B cell (primary cell): Measurements from ENCODE around the gene TEKT5. TPM values are rescaled to one million over a fixed set of nuclear protein-coding genes. Genes with fewer than 3 reads are reported as not detected.

Experiments
- ATAC-seq: fragments of 200-7000 bp; cut with Tn5 transposase; one replicate; pipeline ENCODE4 v1.10.0; 2021; ENCODE audit warnings: low read depth, mild to moderate bottlenecking, moderate number of reproducible peaks, moderate library complexity
- CTCF ChIA-PET: fragments of 350-600 bp; sonication (Branson Sonifier 250); formaldehyde crosslinking; loops from one replicate; lab custom pipeline; 2021; ENCODE audit warnings: antibody characterized with exemption, inconsistent platforms; lab: Charles Lee
- POLR2A ChIA-PET: fragments of 350-600 bp; sonication (Branson Sonifier 250); formaldehyde crosslinking; loops from one replicate; lab custom pipeline; 2021; ENCODE audit warnings: antibody characterized with exemption; lab: Charles Lee
- DNase-seq: peaks from one replicate; pipeline ENCODE4 v3.0.0; 2013
- H2AFZ ChIP-seq: 2 replicates; pipeline ENCODE4 v1.6.1; 2012; ENCODE audit warnings: mild to moderate bottlenecking, low read depth, low read length; ENCODE audit not compliant: insufficient read depth, poor library complexity, severe bottlenecking
- H3K27ac ChIP-seq, 2 donors: 1 replicate in 1 of 2; 2 replicates in 1 of 2; pipeline ENCODE4 v1.5.1; 2012 to 2013; ENCODE audit warnings: low read length in 2 of 2, mild to moderate bottlenecking in 2 of 2, moderate library complexity in 1 of 2
- H3K27me3 ChIP-seq, 4 experiments: fragments of 200-600 bp in 1 of 4; sonication (generic) in 1 of 4; replicated peaks in 1 of 4; 1 replicate in 2 of 4; 2 replicates in 2 of 4; pipeline versions ENCODE4 v1.6.1 to v1.7.0; 2013 to 2016; ENCODE audit warnings: low read length in 3 of 4, mild to moderate bottlenecking in 2 of 4, mixed read lengths in 1 of 4, moderate library complexity in 1 of 4; ENCODE audit not compliant: insufficient read depth in 4 of 4, control insufficient read depth in 3 of 4; ENCODE audit errors: control extremely low read depth in 1 of 4
- H3K36me3 ChIP-seq, 2 experiments: replicated peaks in 1 of 2; 1 replicate in 1 of 2; 2 replicates in 1 of 2; pipeline versions ENCODE4 v1.6.1 to v1.7.1; 2013; ENCODE audit warnings: low read length in 1 of 2; ENCODE audit not compliant: insufficient read depth in 2 of 2, control insufficient read depth in 1 of 2; ENCODE audit errors: control extremely low read depth in 1 of 2, extremely low read depth in 1 of 2
- H3K4me1 ChIP-seq, 2 donors: fragments of 200-600 bp in 1 of 2; sonication (generic) in 1 of 2; 1 replicate in 1 of 2; 2 replicates in 1 of 2; pipeline versions ENCODE4 v1.5.1 to v1.6.1; 2013 to 2017; ENCODE audit warnings: low read length in 2 of 2; ENCODE audit not compliant: control insufficient read depth in 2 of 2, insufficient read depth in 2 of 2
- H3K4me2 ChIP-seq: replicated peaks from 2 replicates; pipeline ENCODE3; 2012; ENCODE audit warnings: mild to moderate bottlenecking, low read depth, low read length; ENCODE audit not compliant: poor library complexity, severe bottlenecking
- H3K4me3 ChIP-seq, 5 experiments: fragments of 200-600 bp in 1 of 5; sonication (generic) in 1 of 5; 1 replicate in 3 of 5; 2 replicates in 2 of 5; pipeline versions ENCODE4 v1.5.1 to v1.7.0; 2011 to 2016; ENCODE audit warnings: low read length in 4 of 5, mild to moderate bottlenecking in 4 of 5, low read depth in 2 of 5, control low read depth in 1 of 5, moderate library complexity in 1 of 5; ENCODE audit not compliant: insufficient read depth in 1 of 5; ENCODE audit errors: control extremely low read depth in 1 of 5, extremely low read depth in 1 of 5
- H3K79me2 ChIP-seq: fragments of 200-600 bp; sonication (generic); one replicate; pipeline ENCODE4 v1.6.0; 2016; ENCODE audit warnings: low read length; ENCODE audit not compliant: control insufficient read depth, insufficient read depth
- H3K9ac ChIP-seq: fragments of 200-600 bp; sonication (generic); 2 replicates; pipeline ENCODE4 v1.6.1; 2017; ENCODE audit warnings: mild to moderate bottlenecking, low read length, moderate library complexity
- H3K9me3 ChIP-seq, 3 donors: one replicate each; pipeline versions ENCODE4 v1.6.1 to v1.7.1; 2013; ENCODE audit warnings: low read length in 2 of 3; ENCODE audit not compliant: control insufficient read depth in 2 of 3, insufficient read depth in 1 of 3; ENCODE audit errors: control extremely low read depth in 1 of 3
- H4K20me1 ChIP-seq: 2 replicates; pipeline ENCODE4 v1.6.0; 2012; ENCODE audit warnings: mild to moderate bottlenecking, low read length; ENCODE audit not compliant: insufficient read depth, control insufficient read depth, poor library complexity, severe bottlenecking
- H3K27ac Mint-ChIP-seq: one replicate; pipeline ENCODE4 v1.8.0; 2021; ENCODE audit warnings: mixed read lengths
- H3K27me3 Mint-ChIP-seq: one replicate; pipeline ENCODE4 v1.8.0; 2021; ENCODE audit warnings: mixed read lengths
- H3K4me1 Mint-ChIP-seq: one replicate; pipeline ENCODE4 v1.8.0; 2021; ENCODE audit warnings: mixed read lengths
- H3K4me3 Mint-ChIP-seq: one replicate; pipeline ENCODE4 v1.8.0; 2021; ENCODE audit warnings: mixed read lengths
- H3K9me3 Mint-ChIP-seq: one replicate; pipeline ENCODE4 v1.8.0; 2022; ENCODE audit warnings: mixed read lengths; ENCODE audit not compliant: insufficient read depth
- EZH2 ChIP-seq: IDR thresholded peaks from 2 replicates; pipeline ENCODE4 v1.6.1; 2012; ENCODE audit warnings: borderline replicate concordance, low read depth, mild to moderate bottlenecking, moderate library complexity, low read length; ENCODE audit not compliant: insufficient read depth, poor library complexity, severe bottlenecking
- WGBS: methylation state at CpG from one replicate; pipeline ENCODE4 v1.1.5; 2013; ENCODE audit warnings: missing lambda C conversion rate; ENCODE audit not compliant: insufficient coverage; 5-methylcytosine and 5-hydroxymethylcytosine counted together
- intact Hi-C: fragments of 100-400 bp; cut with micrococcal nuclease; formaldehyde crosslinking; loops from one replicate; pipeline ENCODE4 v1.10.0; 2022
- polyA plus RNA-seq: library from polyadenylated mRNA; depleted of rRNA; stranded (reverse); fragments of >200 nt; gene quantifications from 2 replicates; pipeline ENCODE4 v1.2.3, GENCODE V29; 2012
- total RNA-seq, 2 donors: library from RNA; stranded (reverse); fragments of 120-200 nt in 1 of 2; gene quantifications; 1 replicate in 1 of 2; 2 replicates in 1 of 2; pipeline versions ENCODE4 v1.2.3 to v1.2.4, GENCODE V29; 2013 to 2022
- TF ChIP-seq, protein P1 (sequence below): fragments of 200-600 bp; IDR thresholded peaks from one replicate; pipeline ENCODE4 v1.8.0; 2022; ENCODE audit warnings: antibody characterized with exemption, mild to moderate bottlenecking

Gene TEKT5
- total and polyA plus RNA-seq, 2 donors (not counting 1 experiment from before 2014, with no cell fraction given): 0.42 to 0.57 TPM

GRCh38 chr16:10590342-10590741 is 104.4 kb downstream of the TEKT5 start:
- Histone ChIP-seq H3K4me1 (peaks cover 8 to 9% of the 10 kb centered on the region in 2 donors), H3K36me3 (no peaks in the 10 kb centered on the region), H3K4me2 (no peak overlapping the region), H3K27me3 (peaks cover 0 to 13% (median 4%) of the 10 kb centered on the region in 4 experiments), H3K79me2 (no peaks in the 10 kb centered on the region), H3K9ac (no peak overlapping the region), H3K4me3 (no peak overlapping the region), H2AFZ (no peak overlapping the region), H3K27ac (no peak overlapping the region), H3K9me3 (peaks cover 0 to 6% (median 0%) of the 10 kb centered on the region in 3 donors), H4K20me1 (no peaks in the 10 kb centered on the region)
- no peak for DNase-seq
- ATAC-seq: no peak
- POLR2A ChIA-PET: no interaction called here
- Mint-ChIP-seq H3K4me3 (no peak overlapping the region), H3K27me3 (peaks cover 38% of the 10 kb centered on the region), H3K4me1 (peaks cover 9% of the 10 kb centered on the region), H3K9me3 (no peaks in the 10 kb centered on the region), H3K27ac (no peak overlapping the region)
- intact Hi-C loops: no loop called here
- TF ChIP-seq EZH2: no peak
- TF ChIP-seq, protein P1, sequence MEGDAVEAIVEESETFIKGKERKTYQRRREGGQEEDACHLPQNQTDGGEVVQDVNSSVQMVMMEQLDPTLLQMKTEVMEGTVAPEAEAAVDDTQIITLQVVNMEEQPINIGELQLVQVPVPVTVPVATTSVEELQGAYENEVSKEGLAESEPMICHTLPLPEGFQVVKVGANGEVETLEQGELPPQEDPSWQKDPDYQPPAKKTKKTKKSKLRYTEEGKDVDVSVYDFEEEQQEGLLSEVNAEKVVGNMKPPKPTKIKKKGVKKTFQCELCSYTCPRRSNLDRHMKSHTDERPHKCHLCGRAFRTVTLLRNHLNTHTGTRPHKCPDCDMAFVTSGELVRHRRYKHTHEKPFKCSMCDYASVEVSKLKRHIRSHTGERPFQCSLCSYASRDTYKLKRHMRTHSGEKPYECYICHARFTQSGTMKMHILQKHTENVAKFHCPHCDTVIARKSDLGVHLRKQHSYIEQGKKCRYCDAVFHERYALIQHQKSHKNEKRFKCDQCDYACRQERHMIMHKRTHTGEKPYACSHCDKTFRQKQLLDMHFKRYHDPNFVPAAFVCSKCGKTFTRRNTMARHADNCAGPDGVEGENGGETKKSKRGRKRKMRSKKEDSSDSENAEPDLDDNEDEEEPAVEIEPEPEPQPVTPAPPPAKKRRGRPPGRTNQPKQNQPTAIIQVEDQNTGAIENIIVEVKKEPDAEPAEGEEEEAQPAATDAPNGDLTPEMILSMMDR: no peak
- CTCF ChIA-PET: no interaction called here
- 100% methylated on average over 1 of the region's 4 CpGs for WGBS

GRCh38 chr16:10589109-10589508 is 105.6 kb downstream of the TEKT5 start:
- intact Hi-C loops: no loop called here
- CTCF ChIA-PET: interaction anchor here (0.5 kb wide), 1 partner anchor 718 kb away, joined by 5 read pairs; no protein-coding TSS in a partner anchor

More at GRCh38 chr16:10589109-10589508, 105.6 kb downstream of the TEKT5 start:
- Mint-ChIP-seq H3K9me3 (no peaks in the 10 kb centered on the region), H3K27me3 (peaks cover 39% of the 10 kb centered on the region), H3K27ac (no peak overlapping the region), H3K4me1 (no peaks in the 10 kb centered on the region), H3K4me3 (no peak overlapping the region)
- Histone ChIP-seq H3K9ac (no peak overlapping the region), H3K36me3 (no peaks in the 10 kb centered on the region), H3K27ac (no peak overlapping the region), H4K20me1 (no peaks in the 10 kb centered on the region), H3K9me3 (no peaks in the 10 kb centered on the region), H2AFZ (no peak overlapping the region), H3K4me3 (no peak overlapping the region), H3K4me1 (no peaks in the 10 kb centered on the region), H3K4me2 (no peak overlapping the region), H3K79me2 (no peaks in the 10 kb centered on the region), H3K27me3 (peaks cover 0 to 13% (median 4%) of the 10 kb centered on the region in 4 experiments)
- TF ChIP-seq EZH2: no peak
- TF ChIP-seq, protein P1: no peak
- ATAC-seq: no peak
- no CpG with 5 or more reads among the region's 5 CpGs for WGBS
- no peak for DNase-seq
- POLR2A ChIA-PET: no interaction called here
